ENCODE data around the gene VMP1.

- TF ChIP-seq POLR2A (IDR thresholded peaks at IDR 0.05; ENCODE audit: low read length) (no peak), GATA1 (IDR thresholded peaks at IDR 0.05; ENCODE audit: low read depth, low read length) (no peak)
These were observed 68.4 kb downstream of the VMP1 start for GRCh38 chr17:59775786-59776350.

Data from erythroblast (primary cell).